ENCODE measurements around the gene APOB. TPM values are rescaled to one million over a fixed set of nuclear protein-coding genes. Genes with fewer than 3 reads are reported as not detected.

APOB gene
- total and polyA plus RNA-seq, 2 of the 13 experiments (the other 11 are each of a cell fraction or from before 2014, with no cell fraction given) = 1,569 to 2,515 TPM

DNA sequence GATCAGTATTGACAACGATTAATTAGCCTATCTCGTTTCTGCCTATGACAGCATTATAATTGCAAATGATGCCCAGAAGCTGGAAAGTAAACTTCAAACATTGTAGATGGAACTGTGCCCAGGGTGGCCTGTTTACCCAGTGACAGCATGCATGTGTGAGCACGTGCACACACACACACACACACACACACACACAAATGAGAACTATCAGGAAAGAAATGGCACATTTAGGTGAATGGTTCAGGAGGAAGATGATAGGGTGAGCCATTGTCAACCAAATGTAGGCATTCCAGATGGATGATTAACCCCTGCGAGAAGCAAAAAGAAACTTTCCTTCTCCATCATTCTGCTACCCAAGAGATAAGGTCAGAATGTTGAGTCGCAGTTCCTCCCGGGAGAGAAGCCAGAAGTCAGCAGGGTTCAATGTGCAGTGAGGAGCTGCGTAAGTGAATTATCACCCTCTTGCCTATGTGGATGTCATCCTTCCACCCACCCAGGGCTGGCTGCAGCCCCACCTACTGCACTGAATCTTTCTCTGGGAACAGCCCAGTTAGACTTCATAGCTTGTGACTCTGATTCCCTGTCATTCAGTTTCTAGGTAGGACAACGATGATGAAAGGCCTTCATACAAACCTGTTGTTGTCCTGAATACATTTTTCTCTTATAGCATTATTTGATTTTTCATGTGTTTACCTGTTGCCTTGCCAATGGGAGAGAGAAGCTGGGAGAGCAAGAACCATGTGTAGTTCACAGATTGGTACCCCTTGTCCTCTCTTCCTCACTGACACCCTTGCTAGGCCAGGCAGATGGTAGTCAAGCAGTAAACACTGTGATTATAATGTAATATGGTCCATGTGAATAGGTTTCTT lies 3.5 kb upstream of the APOB start (continued):
- TF ChIP-seq, protein P1, sequence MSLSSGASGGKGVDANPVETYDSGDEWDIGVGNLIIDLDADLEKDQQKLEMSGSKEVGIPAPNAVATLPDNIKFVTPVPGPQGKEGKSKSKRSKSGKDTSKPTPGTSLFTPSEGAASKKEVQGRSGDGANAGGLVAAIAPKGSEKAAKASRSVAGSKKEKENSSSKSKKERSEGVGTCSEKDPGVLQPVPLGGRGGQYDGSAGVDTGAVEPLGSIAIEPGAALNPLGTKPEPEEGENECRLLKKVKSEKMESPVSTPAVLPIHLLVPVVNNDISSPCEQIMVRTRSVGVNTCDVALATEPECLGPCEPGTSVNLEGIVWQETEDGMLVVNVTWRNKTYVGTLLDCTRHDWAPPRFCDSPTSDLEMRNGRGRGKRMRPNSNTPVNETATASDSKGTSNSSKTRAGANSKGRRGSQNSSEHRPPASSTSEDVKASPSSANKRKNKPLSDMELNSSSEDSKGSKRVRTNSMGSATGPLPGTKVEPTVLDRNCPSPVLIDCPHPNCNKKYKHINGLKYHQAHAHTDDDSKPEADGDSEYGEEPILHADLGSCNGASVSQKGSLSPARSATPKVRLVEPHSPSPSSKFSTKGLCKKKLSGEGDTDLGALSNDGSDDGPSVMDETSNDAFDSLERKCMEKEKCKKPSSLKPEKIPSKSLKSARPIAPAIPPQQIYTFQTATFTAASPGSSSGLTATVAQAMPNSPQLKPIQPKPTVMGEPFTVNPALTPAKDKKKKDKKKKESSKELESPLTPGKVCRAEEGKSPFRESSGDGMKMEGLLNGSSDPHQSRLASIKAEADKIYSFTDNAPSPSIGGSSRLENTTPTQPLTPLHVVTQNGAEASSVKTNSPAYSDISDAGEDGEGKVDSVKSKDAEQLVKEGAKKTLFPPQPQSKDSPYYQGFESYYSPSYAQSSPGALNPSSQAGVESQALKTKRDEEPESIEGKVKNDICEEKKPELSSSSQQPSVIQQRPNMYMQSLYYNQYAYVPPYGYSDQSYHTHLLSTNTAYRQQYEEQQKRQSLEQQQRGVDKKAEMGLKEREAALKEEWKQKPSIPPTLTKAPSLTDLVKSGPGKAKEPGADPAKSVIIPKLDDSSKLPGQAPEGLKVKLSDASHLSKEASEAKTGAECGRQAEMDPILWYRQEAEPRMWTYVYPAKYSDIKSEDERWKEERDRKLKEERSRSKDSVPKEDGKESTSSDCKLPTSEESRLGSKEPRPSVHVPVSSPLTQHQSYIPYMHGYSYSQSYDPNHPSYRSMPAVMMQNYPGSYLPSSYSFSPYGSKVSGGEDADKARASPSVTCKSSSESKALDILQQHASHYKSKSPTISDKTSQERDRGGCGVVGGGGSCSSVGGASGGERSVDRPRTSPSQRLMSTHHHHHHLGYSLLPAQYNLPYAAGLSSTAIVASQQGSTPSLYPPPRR (CRISPR knock-in tag; IDR thresholded peaks at IDR 0.05; ENCODE audit: borderline replicate concordance) = peak; percentile 65; the same call in 1 of the 2 replicates
- TF ChIP-seq SAFB2 (CRISPR knock-in tag; IDR thresholded peaks at IDR 0.05; ENCODE audit: borderline replicate concordance, low read depth) (no peak), ONECUT2 (CRISPR knock-in tag; IDR thresholded peaks at IDR 0.05) (no peak), ZNF251 (CRISPR knock-in tag; IDR thresholded peaks at IDR 0.05) (no peak), ZNF790 (CRISPR knock-in tag; IDR thresholded peaks at IDR 0.05; ENCODE audit: borderline replicate concordance) (no peak), RBM22 (optimal IDR thresholded peaks at IDR 0.05; ENCODE audit: low read length) (no peak), ZFP90 (CRISPR knock-in tag; IDR thresholded peaks at IDR 0.05; ENCODE audit: borderline replicate concordance) (no peak; the same call in 1 of the 2 replicates), GFI1 (CRISPR knock-in tag; IDR thresholded peaks at IDR 0.05; ENCODE audit: borderline replicate concordance) (peak; percentile 74), ELF3 (CRISPR knock-in tag; IDR thresholded peaks at IDR 0.05) (peak; percentile 49; the same call in 1 of the 2 replicates), MAF1 (CRISPR knock-in tag; IDR thresholded peaks at IDR 0.05; ENCODE audit: borderline replicate concordance) (no peak), NR2F1 (CRISPR knock-in tag; IDR thresholded peaks at IDR 0.05) (peak in 1 of 2 experiments; percentile 37; a peak in 2 of 4 replicates), SP140L (CRISPR knock-in tag; IDR thresholded peaks at IDR 0.05; ENCODE audit: borderline replicate concordance) (0 out of 2 replicates have a peak, but pooled peaks have one; percentile 21)
- TF ChIP-seq, protein P2, sequence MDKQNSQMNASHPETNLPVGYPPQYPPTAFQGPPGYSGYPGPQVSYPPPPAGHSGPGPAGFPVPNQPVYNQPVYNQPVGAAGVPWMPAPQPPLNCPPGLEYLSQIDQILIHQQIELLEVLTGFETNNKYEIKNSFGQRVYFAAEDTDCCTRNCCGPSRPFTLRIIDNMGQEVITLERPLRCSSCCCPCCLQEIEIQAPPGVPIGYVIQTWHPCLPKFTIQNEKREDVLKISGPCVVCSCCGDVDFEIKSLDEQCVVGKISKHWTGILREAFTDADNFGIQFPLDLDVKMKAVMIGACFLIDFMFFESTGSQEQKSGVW (CRISPR knock-in tag; IDR thresholded peaks at IDR 0.05; ENCODE audit: borderline replicate concordance) = no peak
- TF ChIP-seq, protein P3, sequence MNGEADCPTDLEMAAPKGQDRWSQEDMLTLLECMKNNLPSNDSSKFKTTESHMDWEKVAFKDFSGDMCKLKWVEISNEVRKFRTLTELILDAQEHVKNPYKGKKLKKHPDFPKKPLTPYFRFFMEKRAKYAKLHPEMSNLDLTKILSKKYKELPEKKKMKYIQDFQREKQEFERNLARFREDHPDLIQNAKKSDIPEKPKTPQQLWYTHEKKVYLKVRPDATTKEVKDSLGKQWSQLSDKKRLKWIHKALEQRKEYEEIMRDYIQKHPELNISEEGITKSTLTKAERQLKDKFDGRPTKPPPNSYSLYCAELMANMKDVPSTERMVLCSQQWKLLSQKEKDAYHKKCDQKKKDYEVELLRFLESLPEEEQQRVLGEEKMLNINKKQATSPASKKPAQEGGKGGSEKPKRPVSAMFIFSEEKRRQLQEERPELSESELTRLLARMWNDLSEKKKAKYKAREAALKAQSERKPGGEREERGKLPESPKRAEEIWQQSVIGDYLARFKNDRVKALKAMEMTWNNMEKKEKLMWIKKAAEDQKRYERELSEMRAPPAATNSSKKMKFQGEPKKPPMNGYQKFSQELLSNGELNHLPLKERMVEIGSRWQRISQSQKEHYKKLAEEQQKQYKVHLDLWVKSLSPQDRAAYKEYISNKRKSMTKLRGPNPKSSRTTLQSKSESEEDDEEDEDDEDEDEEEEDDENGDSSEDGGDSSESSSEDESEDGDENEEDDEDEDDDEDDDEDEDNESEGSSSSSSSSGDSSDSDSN (CRISPR knock-in tag; IDR thresholded peaks at IDR 0.05) = peak; percentile 46; the same call in 1 of the 2 replicates
- TF ChIP-seq, protein P4, sequence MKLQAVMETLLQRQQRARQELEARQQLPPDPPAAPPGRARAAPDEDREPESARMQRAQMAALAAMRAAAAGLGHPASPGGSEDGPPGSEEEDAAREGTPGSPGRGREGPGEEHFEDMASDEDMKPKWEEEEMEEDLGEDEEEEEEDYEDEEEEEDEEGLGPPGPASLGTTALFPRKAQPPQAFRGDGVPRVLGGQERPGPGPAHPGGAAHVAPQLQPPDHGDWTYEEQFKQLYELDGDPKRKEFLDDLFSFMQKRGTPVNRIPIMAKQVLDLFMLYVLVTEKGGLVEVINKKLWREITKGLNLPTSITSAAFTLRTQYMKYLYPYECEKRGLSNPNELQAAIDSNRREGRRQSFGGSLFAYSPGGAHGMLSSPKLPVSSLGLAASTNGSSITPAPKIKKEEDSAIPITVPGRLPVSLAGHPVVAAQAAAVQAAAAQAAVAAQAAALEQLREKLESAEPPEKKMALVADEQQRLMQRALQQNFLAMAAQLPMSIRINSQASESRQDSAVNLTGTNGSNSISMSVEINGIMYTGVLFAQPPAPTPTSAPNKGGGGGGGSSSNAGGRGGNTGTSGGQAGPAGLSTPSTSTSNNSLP (IDR thresholded peaks at IDR 0.05; ENCODE audit: low read depth, low read length) = peak; percentile 79; the same call in 1 of the 2 replicates
- TF ChIP-seq, protein P5, sequence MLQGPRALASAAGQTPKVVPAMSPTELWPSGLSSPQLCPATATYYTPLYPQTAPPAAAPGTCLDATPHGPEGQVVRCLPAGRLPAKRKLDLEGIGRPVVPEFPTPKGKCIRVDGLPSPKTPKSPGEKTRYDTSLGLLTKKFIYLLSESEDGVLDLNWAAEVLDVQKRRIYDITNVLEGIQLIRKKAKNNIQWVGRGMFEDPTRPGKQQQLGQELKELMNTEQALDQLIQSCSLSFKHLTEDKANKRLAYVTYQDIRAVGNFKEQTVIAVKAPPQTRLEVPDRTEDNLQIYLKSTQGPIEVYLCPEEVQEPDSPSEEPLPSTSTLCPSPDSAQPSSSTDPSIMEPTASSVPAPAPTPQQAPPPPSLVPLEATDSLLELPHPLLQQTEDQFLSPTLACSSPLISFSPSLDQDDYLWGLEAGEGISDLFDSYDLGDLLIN (CRISPR knock-in tag; IDR thresholded peaks at IDR 0.05; ENCODE audit: borderline replicate concordance) = no peak

Measured in HepG2 (cell line).